Rectal smooth muscle tissue (tissue), 1 donor: ENCODE results near the gene ABLIM1.

Source experiments
- H3K27ac ChIP-seq: one replicate; pipeline ENCODE4 v1.7.0; 2013; ENCODE audit warnings: low read depth, low read length, inconsistent platforms
- H3K27me3 ChIP-seq: one replicate; pipeline ENCODE4 v1.7.0; 2013; ENCODE audit warnings: low read length; ENCODE audit not compliant: control insufficient read depth, insufficient read depth
- H3K36me3 ChIP-seq: one replicate; pipeline ENCODE4 v1.7.0; 2013; ENCODE audit warnings: low read length; ENCODE audit not compliant: control insufficient read depth, insufficient read depth
- H3K4me1 ChIP-seq: one replicate; pipeline ENCODE4 v1.7.0; 2013; ENCODE audit warnings: low read length; ENCODE audit not compliant: control insufficient read depth, insufficient read depth
- H3K4me3 ChIP-seq: one replicate; pipeline ENCODE4 v1.7.0; 2013; ENCODE audit warnings: low read length
- H3K9ac ChIP-seq: one replicate; pipeline ENCODE4 v1.7.0; 2013; ENCODE audit warnings: low read length

Gene ABLIM1

DNA sequence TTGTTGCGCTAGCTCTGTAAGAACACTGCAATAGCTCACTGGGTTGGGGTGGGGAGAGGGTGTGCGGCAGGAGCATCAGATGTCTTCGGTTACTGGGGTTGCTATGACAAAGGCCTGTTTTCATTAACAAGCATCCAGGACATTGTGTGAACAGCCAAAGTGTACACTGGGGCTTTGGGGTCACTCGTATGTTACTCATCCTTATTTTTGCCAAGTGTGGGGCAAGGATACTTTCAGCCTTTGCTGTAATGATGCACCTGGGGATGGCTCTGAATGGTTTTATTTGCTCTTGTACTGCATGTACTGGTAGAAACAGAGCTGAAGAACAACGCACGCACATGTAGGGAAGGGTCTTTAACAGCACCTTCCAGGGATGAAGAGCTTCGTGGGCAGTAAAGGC lies 180.8 kb downstream of the ABLIM1 start:
- no peaks in the 10 kb centered on the region for H3K4me1 ChIP-seq
- H3K27ac ChIP-seq: no peak overlapping the region
- H3K27me3 ChIP-seq: no peaks in the 10 kb centered on the region
- no peak overlapping the region for H3K9ac ChIP-seq
- no peak overlapping the region for H3K4me3 ChIP-seq
- no peaks in the 10 kb centered on the region for H3K36me3 ChIP-seq

DNA sequence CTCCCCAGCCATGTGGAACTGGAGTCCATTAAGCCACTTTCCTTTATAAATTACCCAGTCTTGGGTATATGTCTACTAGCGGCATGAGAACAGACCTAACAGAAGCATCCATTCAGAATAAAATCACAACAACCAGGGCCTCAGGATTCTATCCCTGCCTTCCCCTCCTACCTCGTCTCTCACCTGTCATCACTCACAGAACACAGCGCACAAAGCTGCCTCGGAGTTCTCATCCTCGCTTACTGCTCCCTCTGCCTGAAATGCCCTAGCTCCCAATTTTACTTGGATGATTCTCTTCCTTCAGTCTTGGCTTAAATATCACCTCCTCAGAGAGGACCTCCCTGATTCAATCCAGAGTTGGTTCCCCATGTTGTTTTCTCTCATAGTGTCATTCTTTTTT lies 183.1 kb downstream of the ABLIM1 start:
- H3K4me3 ChIP-seq: no peak overlapping the region
- no peak overlapping the region for H3K9ac ChIP-seq
- H3K4me1 ChIP-seq: no peaks in the 10 kb centered on the region
- no peaks in the 10 kb centered on the region for H3K27me3 ChIP-seq
- H3K27ac ChIP-seq: no peak overlapping the region
- H3K36me3 ChIP-seq: no peaks in the 10 kb centered on the region

DNA sequence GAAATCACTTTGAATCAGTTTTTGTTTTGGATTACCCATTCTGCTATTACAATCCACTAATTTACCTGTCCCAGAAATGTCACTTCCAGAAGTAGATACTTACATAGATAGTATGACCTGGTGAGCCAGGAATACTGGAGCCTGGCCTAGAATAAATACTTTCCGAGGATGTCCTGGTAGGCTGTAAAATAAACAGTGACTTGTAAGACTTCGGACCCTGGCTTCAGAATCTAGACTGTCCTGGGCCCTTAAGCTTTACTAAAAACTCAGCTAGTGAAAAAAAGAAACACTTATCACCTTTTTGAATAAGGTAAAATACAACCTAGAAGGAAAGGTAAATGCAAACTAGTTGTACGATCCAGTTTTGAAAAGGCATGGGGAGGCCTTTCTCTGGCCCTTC lies 184.3 kb downstream of the ABLIM1 start:
- no peak overlapping the region for H3K9ac ChIP-seq
- H3K27ac ChIP-seq: no peak overlapping the region
- no peak overlapping the region for H3K4me3 ChIP-seq
- H3K27me3 ChIP-seq: no peaks in the 10 kb centered on the region
- no peaks in the 10 kb centered on the region for H3K4me1 ChIP-seq
- H3K36me3 ChIP-seq: no peaks in the 10 kb centered on the region

DNA sequence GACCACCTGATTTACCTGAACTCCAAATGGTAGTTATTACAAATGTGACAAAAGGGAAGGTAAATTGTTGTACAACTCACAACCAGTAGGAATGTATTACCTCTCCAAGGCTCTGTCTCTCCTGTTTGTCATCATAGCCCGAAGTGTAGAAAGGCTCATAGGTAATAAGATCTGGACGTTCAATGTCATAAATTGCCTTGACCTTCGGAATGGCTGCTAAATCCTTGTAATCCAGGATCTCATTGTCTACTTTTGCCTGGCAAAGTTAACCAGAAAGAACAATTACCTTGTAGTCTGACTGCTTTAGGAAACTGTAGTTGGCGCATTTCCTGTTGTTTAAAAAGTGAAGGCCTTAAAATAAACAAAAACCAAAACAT lies 185.2 kb downstream of the ABLIM1 start:
- no peaks in the 10 kb centered on the region for H3K4me1 ChIP-seq
- no peak overlapping the region for H3K9ac ChIP-seq
- no peak overlapping the region for H3K4me3 ChIP-seq
- no peaks in the 10 kb centered on the region for H3K36me3 ChIP-seq
- H3K27ac ChIP-seq: no peak overlapping the region
- no peaks in the 10 kb centered on the region for H3K27me3 ChIP-seq

DNA sequence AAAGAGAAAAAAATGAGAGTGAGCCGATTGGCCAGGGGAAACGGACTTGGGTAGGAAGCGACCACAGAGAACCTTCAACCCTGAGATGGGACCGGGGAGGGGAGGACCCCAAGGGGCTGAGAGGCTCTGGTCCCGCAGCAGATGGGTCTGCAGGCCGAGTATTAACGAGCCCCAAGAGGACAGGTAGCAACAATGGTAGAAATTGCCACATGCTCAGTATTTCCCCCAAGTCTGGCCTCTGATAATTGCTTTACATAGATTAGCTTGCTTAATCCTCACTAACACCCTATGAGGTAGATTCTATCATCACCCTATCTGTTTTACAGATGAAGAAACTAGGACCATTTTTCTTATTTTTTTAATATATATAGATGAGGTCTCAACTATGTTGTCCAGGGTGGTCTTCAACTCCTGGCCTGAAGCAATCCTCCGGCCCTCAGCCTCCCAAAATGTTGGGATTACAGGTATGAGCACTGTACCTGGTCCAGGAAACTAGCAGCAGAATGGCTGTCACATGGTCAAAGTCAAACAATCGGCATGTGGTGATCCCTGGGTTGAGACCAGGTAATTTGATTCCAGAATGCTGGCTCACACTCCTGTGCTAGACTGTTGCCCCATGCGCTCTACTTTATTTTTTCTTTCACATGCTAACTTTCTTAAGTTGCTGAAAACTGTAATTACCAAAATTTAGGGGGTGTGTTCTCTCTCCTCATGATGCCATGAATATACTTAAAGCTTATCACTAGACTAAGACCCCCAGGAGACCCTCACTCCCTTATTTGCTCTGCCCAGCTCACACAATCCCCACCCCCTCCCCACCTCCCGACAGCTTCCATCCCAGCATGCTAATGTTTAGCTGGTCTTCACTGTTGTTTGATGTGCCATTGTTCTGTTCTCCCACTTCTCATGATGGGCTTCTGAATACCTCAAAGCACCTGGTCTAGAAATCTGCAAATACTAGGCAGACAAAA lies 185.9 kb downstream of the ABLIM1 start:
- Histone ChIP-seq H3K4me1 (no peaks in the 10 kb centered on the region), H3K36me3 (no peaks in the 10 kb centered on the region), H3K9ac (no peak overlapping the region), H3K27me3 (no peaks in the 10 kb centered on the region), H3K4me3 (no peak overlapping the region), H3K27ac (no peak overlapping the region)

DNA sequence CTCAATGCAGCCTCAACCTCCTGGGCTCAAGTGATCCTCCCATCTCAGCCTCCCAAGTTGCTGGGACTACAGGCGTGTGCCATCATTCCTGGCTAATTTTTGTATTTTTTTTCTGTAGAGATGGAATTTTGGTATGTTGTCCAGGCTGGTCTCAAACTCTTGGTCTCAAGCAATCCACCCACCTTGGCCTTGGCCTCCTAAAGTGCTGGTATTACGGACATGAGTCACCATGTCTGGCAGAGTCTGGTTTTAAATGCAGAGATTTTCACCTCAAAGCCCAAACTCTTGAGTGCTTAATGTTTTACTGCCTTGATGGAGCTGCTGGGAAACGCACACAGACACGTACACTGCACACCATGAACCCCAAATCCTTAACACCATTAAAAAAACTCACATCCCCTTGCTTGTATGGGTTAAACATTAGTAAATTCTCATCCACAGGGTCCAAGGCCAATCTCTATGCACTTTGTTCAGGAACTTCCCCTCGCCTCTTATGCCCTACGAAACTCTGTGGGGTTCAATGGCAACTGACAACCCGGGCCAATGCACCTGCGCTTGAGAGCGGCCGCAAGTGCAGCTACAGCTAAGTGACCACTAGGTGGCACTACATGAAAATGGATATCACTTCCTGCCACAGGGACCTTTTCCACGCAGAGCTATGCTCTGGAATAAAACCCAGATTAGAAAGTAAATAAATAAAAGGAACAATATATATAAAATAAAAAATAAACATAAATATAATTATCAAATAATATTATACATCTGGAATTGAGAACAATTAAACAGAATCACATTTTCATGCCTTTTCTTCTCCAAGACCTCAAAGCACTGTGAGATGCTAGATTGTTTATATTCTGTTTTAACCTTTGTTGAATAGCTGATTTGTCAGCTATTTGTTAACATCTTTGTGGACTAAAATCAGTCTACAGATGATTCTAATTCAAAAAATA lies 186.8 kb downstream of the ABLIM1 start:
- no peak overlapping the region for H3K9ac ChIP-seq
- no peak overlapping the region for H3K27ac ChIP-seq

DNA sequence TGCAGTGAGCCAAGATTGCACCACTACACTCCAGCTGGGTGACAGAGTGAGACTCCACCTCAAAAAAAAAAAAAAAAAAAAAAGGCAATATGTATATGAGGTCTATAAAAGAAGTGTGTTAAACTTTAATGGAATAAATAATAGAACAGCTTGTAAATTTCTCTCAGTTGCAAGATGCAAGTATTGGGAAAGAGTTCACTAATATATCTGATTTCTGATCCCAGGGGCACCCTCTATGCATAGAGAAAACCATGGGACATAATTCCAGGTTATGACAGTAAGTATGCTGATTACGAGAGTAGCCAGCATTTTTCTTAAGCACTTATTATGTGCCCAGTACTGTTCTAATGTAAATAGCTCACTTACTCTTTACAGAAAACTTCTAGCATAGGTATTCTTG lies 187.7 kb downstream of the ABLIM1 start:
- no peaks in the 10 kb centered on the region for H3K27me3 ChIP-seq
- H3K27ac ChIP-seq: no peak overlapping the region
- H3K4me1 ChIP-seq: no peaks in the 10 kb centered on the region
- H3K9ac ChIP-seq: no peak overlapping the region
- no peak overlapping the region for H3K4me3 ChIP-seq
- no peaks in the 10 kb centered on the region for H3K36me3 ChIP-seq

More for the DNA sequence above, 186.8 kb downstream of the ABLIM1 start:
- H3K27me3 ChIP-seq: no peaks in the 10 kb centered on the region
- H3K36me3 ChIP-seq: no peaks in the 10 kb centered on the region
- no peaks in the 10 kb centered on the region for H3K4me1 ChIP-seq
- no peak overlapping the region for H3K4me3 ChIP-seq

DNA sequence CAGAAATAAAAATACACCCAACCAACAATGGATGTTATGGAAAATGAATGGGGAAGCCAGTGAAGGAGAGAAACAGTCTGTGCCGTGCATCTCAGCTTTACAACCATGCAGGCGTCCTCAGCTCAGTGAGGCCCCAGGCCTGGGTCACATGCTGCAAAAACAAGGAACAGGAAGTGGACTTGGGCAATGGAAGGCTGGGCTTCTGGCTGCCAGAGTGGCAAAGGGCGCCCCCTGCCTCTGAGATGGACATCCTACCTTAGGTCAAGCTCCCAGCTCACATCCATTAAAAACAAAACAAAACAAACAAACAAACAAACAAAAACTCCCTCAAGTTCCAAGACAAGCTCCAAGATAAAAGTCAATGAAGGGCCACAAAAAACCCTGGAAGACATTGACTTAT lies 199.1 kb downstream of the ABLIM1 start:
- H3K4me3 ChIP-seq: no peak overlapping the region
- no peak overlapping the region for H3K9ac ChIP-seq
- no peaks in the 10 kb centered on the region for H3K4me1 ChIP-seq
- H3K27me3 ChIP-seq: no peaks in the 10 kb centered on the region
- H3K27ac ChIP-seq: no peak overlapping the region
- H3K36me3 ChIP-seq: no peaks in the 10 kb centered on the region

DNA sequence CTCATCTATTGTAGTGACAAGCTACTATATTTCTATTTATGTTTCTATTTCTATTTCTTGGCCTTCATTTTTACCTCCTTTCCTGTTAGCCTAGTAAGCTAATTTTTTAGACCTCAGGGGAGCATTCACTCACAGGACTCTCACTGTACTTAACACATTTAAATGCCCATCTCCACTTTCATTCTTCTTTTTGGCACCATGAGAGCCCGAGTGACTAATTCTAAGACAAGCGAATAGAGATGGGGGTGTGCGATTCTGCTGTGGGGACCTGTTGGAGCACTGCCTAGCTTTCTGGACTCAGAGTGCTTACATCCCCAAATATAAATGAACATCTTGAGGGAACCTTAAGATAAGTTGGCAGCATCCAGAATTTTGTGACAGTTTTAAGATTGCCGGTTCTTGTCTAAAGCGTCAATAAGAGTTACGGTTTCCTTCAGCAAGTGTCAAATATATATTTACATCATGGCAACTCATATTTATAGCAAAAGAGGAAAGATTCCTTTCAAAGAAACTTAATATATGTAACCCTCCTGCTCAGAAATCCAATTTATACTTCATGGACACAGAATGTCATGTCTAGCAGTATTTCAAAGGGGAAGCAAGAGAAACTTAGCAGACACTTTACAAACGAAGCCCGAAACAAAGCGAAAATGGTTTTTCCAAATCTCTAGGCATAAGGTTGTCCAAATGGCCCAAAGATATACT lies 199.7 kb downstream of the ABLIM1 start:
- Histone ChIP-seq H3K9ac (no peak overlapping the region), H3K27me3 (no peaks in the 10 kb centered on the region), H3K4me3 (no peak overlapping the region), H3K4me1 (no peaks in the 10 kb centered on the region), H3K27ac (no peak overlapping the region), H3K36me3 (peaks cover 3% of the 10 kb centered on the region)

DNA sequence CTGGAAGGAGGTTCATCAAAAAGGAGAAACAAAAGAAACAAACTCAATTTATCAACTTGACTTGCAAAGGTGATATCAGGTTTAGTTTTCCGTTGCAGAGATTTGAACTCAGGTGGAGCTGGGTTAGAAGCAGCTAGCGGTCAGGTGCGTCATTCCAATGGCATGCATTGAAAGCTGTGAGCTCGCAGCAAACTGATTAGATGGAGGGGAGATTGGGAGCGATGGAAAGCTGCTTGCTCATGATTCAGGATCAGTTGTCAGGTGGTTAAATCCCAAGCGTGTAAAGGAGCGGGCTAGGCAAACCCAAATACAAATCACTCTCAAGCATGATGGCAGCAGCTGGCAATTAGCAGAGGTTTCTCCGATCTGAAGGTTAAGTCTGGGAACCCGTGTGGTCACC lies 204.5 kb downstream of the ABLIM1 start:
- Histone ChIP-seq H3K27ac (no peak overlapping the region), H3K27me3 (no peaks in the 10 kb centered on the region), H3K4me3 (no peak overlapping the region), H3K36me3 (peaks cover 3% of the 10 kb centered on the region), H3K9ac (no peak overlapping the region), H3K4me1 (no peaks in the 10 kb centered on the region)

DNA sequence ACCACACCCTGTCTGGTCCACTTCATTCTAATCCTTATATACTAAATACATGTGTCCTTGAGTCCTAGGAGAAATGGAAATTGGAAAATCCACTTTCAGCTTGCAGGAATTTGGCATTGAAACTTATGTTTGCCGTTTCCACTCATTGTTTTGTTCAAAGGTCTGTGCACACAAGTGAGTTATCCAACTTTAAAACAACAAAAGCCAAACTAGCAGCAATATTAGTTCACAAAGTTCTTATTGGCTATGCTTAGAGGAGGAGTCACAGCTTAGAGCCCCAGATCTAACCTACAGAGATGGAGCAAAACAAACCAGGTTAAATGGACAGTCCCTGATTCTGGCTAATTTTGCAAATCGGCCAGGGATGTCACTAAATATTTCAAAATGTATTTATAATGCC lies 209.2 kb downstream of the ABLIM1 start:
- Histone ChIP-seq H3K4me1 (no peaks in the 10 kb centered on the region), H3K36me3 (peaks cover 3% of the 10 kb centered on the region), H3K4me3 (no peak overlapping the region), H3K27ac (no peak overlapping the region), H3K9ac (no peak overlapping the region), H3K27me3 (no peaks in the 10 kb centered on the region)

DNA sequence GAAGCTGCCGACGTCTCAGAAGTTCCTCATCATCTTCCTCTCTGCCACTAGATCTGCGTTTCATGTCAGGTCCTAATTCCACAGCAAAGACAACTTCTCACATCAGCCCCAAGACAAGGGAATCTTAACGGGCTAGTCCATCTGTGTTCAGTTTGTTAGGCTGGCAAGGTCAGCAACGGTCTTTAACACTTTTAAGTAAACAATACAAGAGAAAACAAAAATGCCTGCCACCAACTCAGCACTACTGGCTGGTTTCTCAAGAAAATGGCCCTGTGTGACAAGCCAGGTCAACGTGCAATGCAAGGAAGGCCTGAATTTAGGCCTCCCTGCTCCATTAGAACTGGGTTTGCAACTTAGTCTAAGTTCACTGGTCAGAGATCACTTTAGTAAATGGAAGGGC lies 212.7 kb downstream of the ABLIM1 start:
- Histone ChIP-seq H3K36me3 (no peaks in the 10 kb centered on the region), H3K4me1 (no peaks in the 10 kb centered on the region), H3K4me3 (no peak overlapping the region), H3K27ac (no peak overlapping the region), H3K9ac (no peak overlapping the region), H3K27me3 (no peaks in the 10 kb centered on the region)
